ENCODE results near the gene UBL4A. TPM values are rescaled to one million over a fixed set of nuclear protein-coding genes. Genes with fewer than 3 reads are reported as not detected.
A peak's percentile ranks its signal among the peaks of the same experiment; 100 is the strongest.

Gene UBL4A
- total RNA-seq, 1 donor from 2014 or later: 30.2 TPM

GRCh38 chrX:154531626-154532025, 45.2 kb upstream of the UBL4A start:
- peaks cover 0 to 14% of the 10 kb centered on the region in 2 donors for H3K36me3 ChIP-seq
- DNase-seq (ENCODE audit: extremely low spot score in 2 of 2): no peak
- peaks cover 11% of the 10 kb centered on the region for H3K4me1 ChIP-seq
- no peak overlapping the region for H3K4me3 ChIP-seq
- intact Hi-C loops (cut with DNase I): loop anchor here (5.0 kb wide), 2 partner anchors 119 to 134 kb away; partner anchors contain the start of genes RPL10 and TAFAZZIN
- H3K27ac ChIP-seq: no peak overlapping the region
- TF ChIP-seq POLR2A (IDR thresholded peaks at IDR 0.05) (no peak), POLR2AphosphoS5 (IDR thresholded peaks at IDR 0.05; ENCODE audit: insufficient read depth in 1 of 2, low read depth in 1 of 2) (no peak), CTCF (IDR thresholded peaks at IDR 0.05) (no peak)
- no peaks in the 10 kb centered on the region for H3K9me3 ChIP-seq
- no peaks in the 10 kb centered on the region for H3K27me3 ChIP-seq

GRCh38 chrX:154530286-154530685, 43.9 kb upstream of the UBL4A start:
- H3K4me1 ChIP-seq: peaks cover 11% of the 10 kb centered on the region
- intact Hi-C loops (cut with DNase I): loop anchor here (5.0 kb wide), 2 partner anchors 118 to 133 kb away; partner anchors contain the start of genes RPL10 and TAFAZZIN
- H3K27me3 ChIP-seq: no peaks in the 10 kb centered on the region
- no peaks in the 10 kb centered on the region for H3K9me3 ChIP-seq
- DNase-seq (ENCODE audit: extremely low spot score in 2 of 2): no peak
- H3K36me3 ChIP-seq: peaks cover 0 to 9% of the 10 kb centered on the region in 2 donors
- H3K4me3 ChIP-seq: no peak overlapping the region
- no peak overlapping the region for H3K27ac ChIP-seq
- no peak for TF ChIP-seq CTCF (IDR thresholded peaks at IDR 0.05)
- no peak for TF ChIP-seq POLR2AphosphoS5 (IDR thresholded peaks at IDR 0.05; ENCODE audit: insufficient read depth in 1 of 2, low read depth in 1 of 2)
- no peak for TF ChIP-seq POLR2A (IDR thresholded peaks at IDR 0.05)

- Histone ChIP-seq H3K27me3 (no peaks in the 10 kb centered on the region), H3K4me3 (no peak overlapping the region), H3K9me3 (no peaks in the 10 kb centered on the region), H3K4me1 (peaks cover under 1% of the 10 kb centered on the region), H3K36me3 (peaks cover 0 to 9% of the 10 kb centered on the region in 2 donors), H3K27ac (no peak overlapping the region)
- intact Hi-C loops (cut with DNase I): no loop called here
- TF ChIP-seq POLR2A (IDR thresholded peaks at IDR 0.05) (no peak), CTCF (IDR thresholded peaks at IDR 0.05) (no peak), POLR2AphosphoS5 (IDR thresholded peaks at IDR 0.05; ENCODE audit: insufficient read depth in 1 of 2, low read depth in 1 of 2) (no peak)
- DNase-seq (ENCODE audit: extremely low spot score in 2 of 2): no peak
Observed at GRCh38 chrX:154529206-154529612, 42.8 kb upstream of the UBL4A start.

- Histone ChIP-seq H3K27me3 (no peaks in the 10 kb centered on the region), H3K27ac (peak overlapping the region; percentile 54), H3K4me3 (peak overlapping the region; percentile 16 to 35), H3K4me1 (no peaks in the 10 kb centered on the region), H3K36me3 (no peaks in the 10 kb centered on the region), H3K9me3 (no peaks in the 10 kb centered on the region)
- peak in 1 of 2 donors; percentile 90 for DNase-seq (ENCODE audit: extremely low spot score in 2 of 2)
- intact Hi-C loops (cut with DNase I): no loop called here
- peak in 1 of 3 experiments; percentile 24 for TF ChIP-seq CTCF (IDR thresholded peaks at IDR 0.05)
- TF ChIP-seq POLR2A (IDR thresholded peaks at IDR 0.05): no peak
- TF ChIP-seq POLR2AphosphoS5 (IDR thresholded peaks at IDR 0.05; ENCODE audit: insufficient read depth in 1 of 2, low read depth in 1 of 2): peak in 1 of 2 donors; percentile 62
Observed at GRCh38 chrX:154526901-154527675, 40.7 kb upstream of the UBL4A start.
